Fibroblast of lung (primary cell): Measurements from ENCODE around the gene ACADSB.

Experiments
- EZH2 ChIP-seq: IDR thresholded peaks from 2 replicates; pipeline ENCODE4 v1.5.1; 2012; ENCODE audit warnings: low read length, control low read depth, mild to moderate bottlenecking; ENCODE audit errors: missing control alignments
- TF ChIP-seq, protein P1 (sequence below), 2 donors: IDR thresholded peaks in 1 of 2; conservative IDR thresholded peaks in 1 of 2; 1 replicate in 1 of 2; 2 replicates in 1 of 2; pipeline ENCODE4 v1.5.1; 2011 to 2012; ENCODE audit warnings: low read length in 2 of 2, control low read depth in 1 of 2, inconsistent platforms in 1 of 2, low read depth in 1 of 2, mild to moderate bottlenecking in 1 of 2

- TF ChIP-seq, protein P1, sequence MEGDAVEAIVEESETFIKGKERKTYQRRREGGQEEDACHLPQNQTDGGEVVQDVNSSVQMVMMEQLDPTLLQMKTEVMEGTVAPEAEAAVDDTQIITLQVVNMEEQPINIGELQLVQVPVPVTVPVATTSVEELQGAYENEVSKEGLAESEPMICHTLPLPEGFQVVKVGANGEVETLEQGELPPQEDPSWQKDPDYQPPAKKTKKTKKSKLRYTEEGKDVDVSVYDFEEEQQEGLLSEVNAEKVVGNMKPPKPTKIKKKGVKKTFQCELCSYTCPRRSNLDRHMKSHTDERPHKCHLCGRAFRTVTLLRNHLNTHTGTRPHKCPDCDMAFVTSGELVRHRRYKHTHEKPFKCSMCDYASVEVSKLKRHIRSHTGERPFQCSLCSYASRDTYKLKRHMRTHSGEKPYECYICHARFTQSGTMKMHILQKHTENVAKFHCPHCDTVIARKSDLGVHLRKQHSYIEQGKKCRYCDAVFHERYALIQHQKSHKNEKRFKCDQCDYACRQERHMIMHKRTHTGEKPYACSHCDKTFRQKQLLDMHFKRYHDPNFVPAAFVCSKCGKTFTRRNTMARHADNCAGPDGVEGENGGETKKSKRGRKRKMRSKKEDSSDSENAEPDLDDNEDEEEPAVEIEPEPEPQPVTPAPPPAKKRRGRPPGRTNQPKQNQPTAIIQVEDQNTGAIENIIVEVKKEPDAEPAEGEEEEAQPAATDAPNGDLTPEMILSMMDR (conservative IDR thresholded peaks at IDR 0.05 in 1 of 2, IDR thresholded peaks at IDR 0.05 in 1 of 2; ENCODE audit: low read depth in 1 of 2, low read length in 2 of 2): no peak
- TF ChIP-seq EZH2: no peak
These were observed 46.4 kb upstream of the ACADSB start for GRCh38 chr10:122962405-122962804.
